A673 (cell line): ENCODE measurements around the gene DDIAS. TPM values are rescaled to one million over a fixed set of nuclear protein-coding genes. Genes with fewer than 3 reads are reported as not detected.

Experiments used
- BruUV-seq: library from RNA; stranded (reverse); fragments of 400-500 nt; replicated peaks from 2 replicates; lab custom pipeline; 2021; lab: Mats Ljungman, UMichigan
- CTCF ChIA-PET: fragments of 300-600 bp; sonication (Branson Sonifier 250); formaldehyde crosslinking; loops from one replicate; lab custom pipeline; 2022; ENCODE audit warnings: antibody characterized with exemption; lab: Charles Lee
- POLR2A ChIA-PET: fragments of 300-600 bp; sonication (Branson Sonifier 250); formaldehyde crosslinking; loops from one replicate; lab custom pipeline; 2022; ENCODE audit warnings: antibody characterized with exemption; ENCODE audit not compliant: low non-redundant PET; lab: Charles Lee
- DNase-seq: peaks from one replicate; pipeline ENCODE4 v3.0.0-alpha.2; 2015; ENCODE audit warnings: low spot score
- H3K27ac ChIP-seq: fragments of 200-600 bp; sonication (generic); 2 replicates; pipeline ENCODE4 v1.5.1; 2016; ENCODE audit warnings: mixed run types, low read depth, mild to moderate bottlenecking, mixed read lengths, antibody characterized with exemption, low read length; ENCODE audit not compliant: poor library complexity, severe bottlenecking
- H3K27me3 ChIP-seq: fragments of 200-600 bp; sonication (generic); replicated peaks from 2 replicates; pipeline ENCODE4 v1.6.1; 2017; ENCODE audit warnings: mixed run types, low read depth, mild to moderate bottlenecking, mixed read lengths, antibody characterized with exemption, low read length; ENCODE audit not compliant: insufficient read depth, poor library complexity
- H3K36me3 ChIP-seq: fragments of 200-600 bp; sonication (generic); 2 replicates; pipeline ENCODE4 v1.6.1; 2016; ENCODE audit warnings: mixed run types, mild to moderate bottlenecking, mixed read lengths, antibody characterized with exemption, low read length; ENCODE audit not compliant: insufficient read depth, poor library complexity, severe bottlenecking
- H3K4me1 ChIP-seq: fragments of 200-600 bp; sonication (generic); 2 replicates; pipeline ENCODE4 v1.6.1; 2017; ENCODE audit warnings: mixed run types, mild to moderate bottlenecking, mixed read lengths, antibody characterized with exemption, low read length; ENCODE audit not compliant: insufficient read depth, poor library complexity, severe bottlenecking
- H3K4me3 ChIP-seq: fragments of 200-600 bp; sonication (generic); 2 replicates; pipeline ENCODE4 v1.5.1; 2016; ENCODE audit warnings: low read depth, mixed run types, mild to moderate bottlenecking, mixed read lengths, low read length; ENCODE audit not compliant: poor library complexity, severe bottlenecking
- H3K9me3 ChIP-seq: fragments of 200-600 bp; sonication (generic); 2 replicates; pipeline ENCODE4 v1.6.1; 2016; ENCODE audit warnings: mixed run types, low read depth, mild to moderate bottlenecking, mixed read lengths, antibody characterized with exemption, low read length; ENCODE audit not compliant: poor library complexity, severe bottlenecking
- EZH2 ChIP-seq: fragments of 200-600 bp; sonication (generic); IDR thresholded peaks from 2 replicates; pipeline ENCODE4 v1.6.1; 2017; ENCODE audit warnings: borderline replicate concordance, low read depth, mild to moderate bottlenecking, mixed read lengths, antibody characterized with exemption, low read length; ENCODE audit not compliant: poor library complexity, severe bottlenecking
- intact Hi-C: fragments of 100-400 bp; cut with micrococcal nuclease; formaldehyde crosslinking; loops from one replicate; pipeline ENCODE4 v1.10.0; 2022; ENCODE audit not compliant: unreplicated experiment
- total RNA-seq: library from RNA; stranded (reverse); gene quantifications from 2 replicates; pipeline ENCODE4 v1.2.3, GENCODE V29; 2021
- TF ChIP-seq, protein P1 (sequence below): fragments of 300-800, 200-600 bp; sonication (generic); conservative IDR thresholded peaks from 2 replicates; pipeline ENCODE4 v1.5.1; 2017; ENCODE audit warnings: low read depth, mild to moderate bottlenecking, antibody characterized with exemption, low read length, moderate library complexity, mixed read lengths

The DDIAS gene
- total RNA-seq, 1 experiment from 2014 or later = 41.5 TPM

GRCh38 chr11:82979824-82980223, 78.3 kb downstream of the DDIAS start:
- Histone ChIP-seq H3K36me3 (peaks cover 4% of the 10 kb centered on the region), H3K9me3 (no peaks in the 10 kb centered on the region), H3K27me3 (no peaks in the 10 kb centered on the region), H3K27ac (no peak overlapping the region), H3K4me1 (no peaks in the 10 kb centered on the region), H3K4me3 (no peak overlapping the region)
- ChIA-PET CTCF (no interaction called here), POLR2A (no interaction called here)
- BruUV-seq = no TSS peak
- TF ChIP-seq, protein P1, sequence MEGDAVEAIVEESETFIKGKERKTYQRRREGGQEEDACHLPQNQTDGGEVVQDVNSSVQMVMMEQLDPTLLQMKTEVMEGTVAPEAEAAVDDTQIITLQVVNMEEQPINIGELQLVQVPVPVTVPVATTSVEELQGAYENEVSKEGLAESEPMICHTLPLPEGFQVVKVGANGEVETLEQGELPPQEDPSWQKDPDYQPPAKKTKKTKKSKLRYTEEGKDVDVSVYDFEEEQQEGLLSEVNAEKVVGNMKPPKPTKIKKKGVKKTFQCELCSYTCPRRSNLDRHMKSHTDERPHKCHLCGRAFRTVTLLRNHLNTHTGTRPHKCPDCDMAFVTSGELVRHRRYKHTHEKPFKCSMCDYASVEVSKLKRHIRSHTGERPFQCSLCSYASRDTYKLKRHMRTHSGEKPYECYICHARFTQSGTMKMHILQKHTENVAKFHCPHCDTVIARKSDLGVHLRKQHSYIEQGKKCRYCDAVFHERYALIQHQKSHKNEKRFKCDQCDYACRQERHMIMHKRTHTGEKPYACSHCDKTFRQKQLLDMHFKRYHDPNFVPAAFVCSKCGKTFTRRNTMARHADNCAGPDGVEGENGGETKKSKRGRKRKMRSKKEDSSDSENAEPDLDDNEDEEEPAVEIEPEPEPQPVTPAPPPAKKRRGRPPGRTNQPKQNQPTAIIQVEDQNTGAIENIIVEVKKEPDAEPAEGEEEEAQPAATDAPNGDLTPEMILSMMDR = no peak
- no peak for TF ChIP-seq EZH2
- intact Hi-C loops = no loop called here
- no peak for DNase-seq

- Histone ChIP-seq H3K4me1 (no peaks in the 10 kb centered on the region), H3K4me3 (no peak overlapping the region), H3K36me3 (peaks cover 4% of the 10 kb centered on the region), H3K9me3 (no peaks in the 10 kb centered on the region), H3K27me3 (no peaks in the 10 kb centered on the region), H3K27ac (no peak overlapping the region)
- POLR2A ChIA-PET = no interaction called here
- peak; percentile 40 for DNase-seq
- intact Hi-C loops = no loop called here
- no TSS peak for BruUV-seq
- CTCF ChIA-PET = no interaction called here
- TF ChIP-seq, protein P1 = no peak
- no peak for TF ChIP-seq EZH2
Observed at GRCh38 chr11:82980292-82980691, 78.8 kb downstream of the DDIAS start.

DNA sequence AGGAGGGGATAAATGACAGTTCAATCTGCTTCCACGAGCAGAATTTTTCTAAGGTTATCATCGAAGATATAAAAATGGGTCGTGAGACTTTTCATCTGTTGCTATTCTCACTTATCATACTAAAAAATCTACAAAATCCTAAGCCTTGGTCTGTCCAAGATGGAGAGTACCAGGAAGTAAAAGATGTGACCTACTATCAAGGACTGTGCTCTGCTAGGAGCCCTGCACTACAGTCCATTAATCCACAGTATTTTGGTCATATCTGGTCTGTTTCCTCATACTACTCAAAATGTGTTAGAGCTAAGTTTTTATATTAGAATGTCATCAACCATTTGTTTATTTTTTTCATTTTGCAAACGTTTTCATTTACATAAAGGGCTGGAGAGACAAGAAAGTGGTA, 79.4 kb downstream of the DDIAS start:
- Histone ChIP-seq H3K4me3 (no peak overlapping the region), H3K9me3 (no peaks in the 10 kb centered on the region), H3K27ac (no peak overlapping the region), H3K27me3 (no peaks in the 10 kb centered on the region), H3K4me1 (no peaks in the 10 kb centered on the region), H3K36me3 (peaks cover 4% of the 10 kb centered on the region)
- POLR2A ChIA-PET = no interaction called here
- BruUV-seq = no TSS peak
- CTCF ChIA-PET = no interaction called here
- DNase-seq = no peak
- intact Hi-C loops = no loop called here
- TF ChIP-seq, protein P1 = no peak
- no peak for TF ChIP-seq EZH2
